CD14-positive monocyte (primary cell): ENCODE measurements around the gene SYT13. TPM values are rescaled to one million over a fixed set of nuclear protein-coding genes. Genes with fewer than 3 reads are reported as not detected.

Source experiments
- DNase-seq, 3 donors: peaks; one replicate each; pipeline ENCODE4 v3.0.0-alpha.2; 2011 to 2022
- H2AFZ ChIP-seq: 2 replicates; pipeline ENCODE4 v1.6.0; 2012; ENCODE audit warnings: mild to moderate bottlenecking, low read depth, low read length, inconsistent platforms; ENCODE audit not compliant: insufficient read depth, poor library complexity, severe bottlenecking
- H3K27ac ChIP-seq, 2 donors: 1 replicate in 1 of 2; 2 replicates in 1 of 2; pipeline ENCODE4 v1.5.1; 2012 to 2013; ENCODE audit warnings: low read length in 2 of 2, control low read depth in 1 of 2, inconsistent platforms in 1 of 2, low read depth in 1 of 2, mild to moderate bottlenecking in 1 of 2
- H3K27me3 ChIP-seq, 2 donors: one replicate each; pipeline versions ENCODE4 v1.6.0 to v1.6.1; 2011 to 2013; ENCODE audit warnings: low read length in 2 of 2; ENCODE audit not compliant: control insufficient read depth in 2 of 2, insufficient read depth in 2 of 2
- H3K36me3 ChIP-seq, 2 donors: replicated peaks in 1 of 2; 1 replicate in 1 of 2; 2 replicates in 1 of 2; pipeline versions ENCODE4 v1.5.1 to v1.6.1; 2012 to 2013; ENCODE audit warnings: low read length in 2 of 2, control low read depth in 1 of 2, inconsistent platforms in 1 of 2, mild to moderate bottlenecking in 1 of 2; ENCODE audit not compliant: insufficient read depth in 2 of 2, control insufficient read depth in 1 of 2
- H3K4me1 ChIP-seq, 2 donors: 1 replicate in 1 of 2; 2 replicates in 1 of 2; pipeline versions ENCODE4 v1.5.1 to v1.6.1; 2012 to 2013; ENCODE audit warnings: low read length in 2 of 2, control low read depth in 1 of 2, inconsistent platforms in 1 of 2, mild to moderate bottlenecking in 1 of 2, moderate library complexity in 1 of 2; ENCODE audit not compliant: insufficient read depth in 2 of 2, control insufficient read depth in 1 of 2
- H3K4me2 ChIP-seq: replicated peaks from 2 replicates; pipeline ENCODE3; 2012; ENCODE audit warnings: low read length, moderate library complexity, mild to moderate bottlenecking; ENCODE audit not compliant: poor library complexity, severe bottlenecking; ENCODE audit errors: extremely low read depth
- H3K4me3 ChIP-seq, 3 experiments: fragments of 200-600 bp in 1 of 3; sonication (generic) in 1 of 3; replicated peaks in 1 of 3; 1 replicate in 2 of 3; 2 replicates in 1 of 3; pipeline ENCODE4 v1.5.1; 2011 to 2013; ENCODE audit warnings: low read length in 3 of 3, mild to moderate bottlenecking in 3 of 3, control low read depth in 2 of 3, low read depth in 2 of 3, inconsistent platforms in 1 of 3, moderate library complexity in 1 of 3
- H3K79me2 ChIP-seq: 2 replicates; pipeline ENCODE4 v1.6.0; 2012; ENCODE audit warnings: mild to moderate bottlenecking, control low read depth, inconsistent platforms, low read length, moderate library complexity; ENCODE audit not compliant: insufficient read depth
- H3K9ac ChIP-seq: 2 replicates; pipeline ENCODE4 v1.6.0; 2017; ENCODE audit warnings: low read length, mild to moderate bottlenecking; ENCODE audit not compliant: insufficient read depth, poor library complexity, severe bottlenecking
- H3K9me3 ChIP-seq, 2 donors: replicated peaks in 1 of 2; 1 replicate in 1 of 2; 2 replicates in 1 of 2; pipeline versions ENCODE4 v1.5.1 to v1.6.1; 2012 to 2013; ENCODE audit warnings: low read length in 2 of 2, control low read depth in 1 of 2; ENCODE audit not compliant: control insufficient read depth in 1 of 2, insufficient read depth in 1 of 2
- H4K20me1 ChIP-seq: 2 replicates; pipeline ENCODE4 v1.6.0; 2012; ENCODE audit warnings: mild to moderate bottlenecking, low read length, control low read depth, moderate library complexity; ENCODE audit not compliant: insufficient read depth
- H3K27ac Mint-ChIP-seq, 7 donors: one replicate each; pipeline ENCODE4 v1.8.0; 2020; ENCODE audit warnings: mild to moderate bottlenecking in 7 of 7, mixed read lengths in 7 of 7, moderate library complexity in 6 of 7, inconsistent platforms in 2 of 7
- H3K27me3 Mint-ChIP-seq, 3 donors: one replicate each; pipeline ENCODE4 v1.8.0; 2021 to 2022; ENCODE audit warnings: low read depth in 3 of 3, mild to moderate bottlenecking in 3 of 3, mixed read lengths in 3 of 3, moderate library complexity in 3 of 3, inconsistent platforms in 1 of 3
- H3K36me3 Mint-ChIP-seq, 2 donors: one replicate each; pipeline ENCODE4 v1.8.0; 2020; ENCODE audit warnings: mixed read lengths in 2 of 2, inconsistent platforms in 1 of 2, mild to moderate bottlenecking in 1 of 2
- H3K4me1 Mint-ChIP-seq: one replicate; pipeline ENCODE4 v1.8.0; 2020; ENCODE audit warnings: mild to moderate bottlenecking, mixed read lengths
- H3K4me3 Mint-ChIP-seq, 2 donors: one replicate each; pipeline ENCODE4 v1.8.0; 2020; ENCODE audit warnings: mild to moderate bottlenecking in 2 of 2, mixed read lengths in 2 of 2, moderate library complexity in 1 of 2
- H3K9me3 Mint-ChIP-seq, 7 donors: one replicate each; pipeline ENCODE4 v1.8.0; 2020 to 2022; ENCODE audit warnings: mixed read lengths in 7 of 7, mild to moderate bottlenecking in 6 of 7, moderate library complexity in 6 of 7, inconsistent platforms in 2 of 7
- CTCF ChIP-seq: fragments of 200-600 bp; IDR thresholded peaks from one replicate; pipeline ENCODE4 v1.8.0; 2022; ENCODE audit warnings: antibody characterized with exemption, mild to moderate bottlenecking
- WGBS: methylation state at CpG from one replicate; pipeline ENCODE4 v1.1.5; 2013; ENCODE audit warnings: missing lambda C conversion rate; ENCODE audit not compliant: insufficient coverage; 5-methylcytosine and 5-hydroxymethylcytosine counted together
- intact Hi-C, 2 donors: fragments of 100-400 bp; cut with micrococcal nuclease; formaldehyde crosslinking; loops; one replicate each; pipeline versions ENCODE4 v1.15.0 to v1.15.1; 2023
- polyA plus RNA-seq, 3 donors: library from polyadenylated mRNA; depleted of rRNA in 1 of 3; unstranded in 2 of 3; stranded (reverse) in 1 of 3; fragments of 300-500 nt in 2 of 3; fragments of >200 nt in 1 of 3; fragmentation: Illumina TruSeq in 2 of 3; gene quantifications; 1 replicate in 2 of 3; 2 replicates in 1 of 3; pipeline ENCODE4 v1.2.3, GENCODE V29; 2012 to 2021

Gene SYT13
- polyA plus RNA-seq, 3 donors = not detected

GRCh38 chr11:45229401-45230020 lies 56.6 kb downstream of the SYT13 start:
- H4K20me1 ChIP-seq = no peaks in the 10 kb centered on the region
- Mint-ChIP-seq H3K4me1 (no peaks in the 10 kb centered on the region), H3K27ac (no peak overlapping the region), H3K9me3 (no peaks in the 10 kb centered on the region), H3K36me3 (peaks cover 12 to 15% of the 10 kb centered on the region in 2 donors), H3K4me3 (no peak overlapping the region), H3K27me3 (peaks cover 0 to 2% (median 2%) of the 10 kb centered on the region in 3 donors)
- H3K27me3 ChIP-seq = no peaks in the 10 kb centered on the region
- H3K4me2 ChIP-seq = no peak overlapping the region
- no peak for DNase-seq
- H3K27ac ChIP-seq = no peak overlapping the region
- no peaks in the 10 kb centered on the region for H3K4me1 ChIP-seq
- WGBS = 0% methylated on average over 1 of the region's 5 CpGs
- no peaks in the 10 kb centered on the region for H3K9me3 ChIP-seq
- TF ChIP-seq CTCF = no peak
- H3K9ac ChIP-seq = no peak overlapping the region
- intact Hi-C loops = no loop called here
- H3K36me3 ChIP-seq = no peaks in the 10 kb centered on the region
- no peak overlapping the region for H2AFZ ChIP-seq
- no peaks in the 10 kb centered on the region for H3K79me2 ChIP-seq
- no peak overlapping the region for H3K4me3 ChIP-seq

GRCh38 chr11:45227836-45228235 lies 58.3 kb downstream of the SYT13 start:
- H3K4me2 ChIP-seq = no peak overlapping the region
- H3K36me3 Mint-ChIP-seq = peaks cover 12 to 15% of the 10 kb centered on the region in 2 donors
- H3K9me3 Mint-ChIP-seq = no peaks in the 10 kb centered on the region
- no peak overlapping the region for H3K4me3 ChIP-seq
- H3K9me3 ChIP-seq = no peaks in the 10 kb centered on the region
- H3K4me1 ChIP-seq = no peaks in the 10 kb centered on the region
- H3K27me3 ChIP-seq = no peaks in the 10 kb centered on the region
- 99% methylated on average over 14 of the region's 19 CpGs for WGBS
- no peak overlapping the region for H3K27ac Mint-ChIP-seq
- no peaks in the 10 kb centered on the region for H3K4me1 Mint-ChIP-seq
- no peak overlapping the region for H3K9ac ChIP-seq
- H3K27ac ChIP-seq = no peak overlapping the region
- no peaks in the 10 kb centered on the region for H4K20me1 ChIP-seq
- H3K4me3 Mint-ChIP-seq = no peak overlapping the region
- no peaks in the 10 kb centered on the region for H3K79me2 ChIP-seq
- no peak for DNase-seq
- TF ChIP-seq CTCF = no peak
- no peaks in the 10 kb centered on the region for H3K36me3 ChIP-seq
- intact Hi-C loops = no loop called here
- no peak overlapping the region for H2AFZ ChIP-seq
- H3K27me3 Mint-ChIP-seq = peaks cover 0 to 1% (median 0%) of the 10 kb centered on the region in 3 donors
